Endothelial cell of umbilical vein (primary cell): Measurements from ENCODE around the gene AKR7A2. TPM values are rescaled to one million over a fixed set of nuclear protein-coding genes. Genes with fewer than 3 reads are reported as not detected.

Source experiments
- BruUV-seq: library from RNA; stranded (reverse); fragments of 400-500 nt; replicated peaks from 2 replicates; lab custom pipeline; 2021; lab: Mats Ljungman, UMichigan
- CTCF ChIA-PET: fragments of 300-600, 350-600 bp; sonication (Branson Sonifier 250); formaldehyde crosslinking; loops from one replicate; lab custom pipeline; 2021; ENCODE audit warnings: antibody characterized with exemption, inconsistent platforms; lab: Charles Lee
- POLR2A ChIA-PET: fragments of 300-600, 350-600 bp; sonication (Branson Sonifier 250); formaldehyde crosslinking; loops from one replicate; lab custom pipeline; 2021; ENCODE audit warnings: antibody characterized with exemption, inconsistent platforms; lab: Charles Lee
- DNase-seq: peaks from one replicate; pipeline ENCODE4 v3.0.0-alpha.2; 2011; ENCODE audit warnings: low read depth, low spot score
- FAIRE-seq: peaks from 2 replicates; lab custom pipeline; 2011; peaks lifted over from hg19 to GRCh38; lab: Jason Lieb, UNC
- H2AFZ ChIP-seq: 2 replicates; pipeline ENCODE4 v1.6.0; 2012; ENCODE audit warnings: low read depth, low read length, control low read depth, inconsistent platforms
- H3K27ac ChIP-seq: 2 replicates; pipeline ENCODE4 v1.5.1; 2011; ENCODE audit warnings: low read depth, mild to moderate bottlenecking, control low read depth, low read length, moderate library complexity; ENCODE audit not compliant: insufficient read depth
- H3K27me3 ChIP-seq, 2 experiments: 2 replicates each; pipeline versions ENCODE4 v1.6.0 to v1.6.1; 2011; ENCODE audit warnings: low read length in 2 of 2, mixed read lengths in 1 of 2; ENCODE audit not compliant: control insufficient read depth in 2 of 2, insufficient read depth in 2 of 2
- H3K36me3 ChIP-seq, 2 experiments: 2 replicates in 1 of 2; 3 replicates in 1 of 2; pipeline ENCODE4 v1.5.1; 2011; ENCODE audit warnings: low read length in 2 of 2, mild to moderate bottlenecking in 1 of 2, moderate library complexity in 1 of 2; ENCODE audit not compliant: control insufficient read depth in 2 of 2, insufficient read depth in 2 of 2; ENCODE audit errors: extremely low read depth in 1 of 2
- H3K4me1 ChIP-seq: 3 replicates; pipeline ENCODE4 v1.5.1; 2011; ENCODE audit warnings: mild to moderate bottlenecking, low read length; ENCODE audit not compliant: control insufficient read depth, insufficient read depth; ENCODE audit errors: extremely low read depth
- H3K4me2 ChIP-seq: 2 replicates; pipeline ENCODE4 v1.6.1; 2011; ENCODE audit warnings: low read length, control low read depth, mixed read lengths; ENCODE audit not compliant: insufficient read depth
- H3K4me3 ChIP-seq, 3 experiments: fragments of 200-600 bp in 1 of 3; sonication (generic), shearing (Covaris generic) in 1 of 3; replicated peaks in 1 of 3; 2 replicates each; pipeline ENCODE4 v1.5.1; 2011 to 2016; ENCODE audit warnings: control low read depth in 3 of 3, low read length in 3 of 3, mild to moderate bottlenecking in 2 of 3, inconsistent platforms in 1 of 3, low read depth in 1 of 3, moderate library complexity in 1 of 3; ENCODE audit not compliant: insufficient read depth in 1 of 3
- H3K79me2 ChIP-seq: 2 replicates; pipeline ENCODE4 v1.6.0; 2012; ENCODE audit warnings: low read length, inconsistent platforms; ENCODE audit not compliant: control insufficient read depth, insufficient read depth
- H3K9ac ChIP-seq: replicated peaks from 2 replicates; pipeline ENCODE3; 2011; ENCODE audit warnings: low read length, control low read depth; ENCODE audit not compliant: insufficient read depth; ENCODE audit errors: extremely low read depth
- H3K9me1 ChIP-seq: replicated peaks from 3 replicates; pipeline ENCODE4 v1.6.0; 2011; ENCODE audit warnings: mild to moderate bottlenecking, low read length; ENCODE audit not compliant: control insufficient read depth, insufficient read depth; ENCODE audit errors: extremely low read depth
- H3K9me3 ChIP-seq: replicated peaks from 2 replicates; pipeline ENCODE4 v1.5.1; 2012; ENCODE audit warnings: low read length, inconsistent platforms; ENCODE audit not compliant: control insufficient read depth, insufficient read depth
- H4K20me1 ChIP-seq: replicated peaks from 2 replicates; pipeline ENCODE3; 2011; ENCODE audit warnings: mild to moderate bottlenecking, low read length; ENCODE audit not compliant: control insufficient read depth, insufficient read depth; ENCODE audit errors: extremely low read depth
- EZH2 ChIP-seq: IDR thresholded peaks from 2 replicates; pipeline ENCODE4 v1.6.1; 2012; ENCODE audit warnings: borderline replicate concordance, low read depth, mild to moderate bottlenecking, moderate library complexity, low read length, inconsistent platforms; ENCODE audit not compliant: severe bottlenecking
- FOS ChIP-seq: IDR thresholded peaks from 2 replicates; pipeline ENCODE4 v1.6.1; 2011; ENCODE audit warnings: mild to moderate bottlenecking, low read length, moderate library complexity, borderline replicate concordance; ENCODE audit not compliant: insufficient read depth
- GATA2 ChIP-seq: IDR thresholded peaks from 2 replicates; pipeline ENCODE4 v1.7.0; 2011; ENCODE audit warnings: low read depth, mild to moderate bottlenecking, moderate library complexity, mixed read lengths, low read length; ENCODE audit not compliant: insufficient read length, insufficient read depth
- JUN ChIP-seq: IDR thresholded peaks from 2 replicates; pipeline ENCODE4 v1.6.1; 2011; ENCODE audit warnings: borderline replicate concordance, low read depth; ENCODE audit not compliant: insufficient read length, insufficient read depth
- MYC ChIP-seq: IDR thresholded peaks from one replicate; pipeline ENCODE4 v1.6.1; 2011; ENCODE audit warnings: mild to moderate bottlenecking, low read depth, low read length
- POLR2A ChIP-seq: IDR thresholded peaks from 2 replicates; pipeline ENCODE4 v1.6.1; 2012; ENCODE audit warnings: low read depth, mild to moderate bottlenecking, control low read depth, low read length
- POLR2AphosphoS5 ChIP-seq: IDR thresholded peaks from 2 replicates; pipeline ENCODE4 v1.6.1; 2012; ENCODE audit warnings: low read depth, mild to moderate bottlenecking, control low read depth, low read length, moderate library complexity; ENCODE audit not compliant: insufficient read depth
- dilution Hi-C: fragments of 300-500 bp; cut with MboI; formaldehyde crosslinking; loops from one replicate; pipeline ENCODE4 v1.15.0; 2019; ENCODE audit warnings: low sequenced_read_pairs; ENCODE audit not compliant: extremely low pct_ligation_motif_present
- intact Hi-C: fragments of 100-400 bp; cut with micrococcal nuclease; formaldehyde crosslinking; loops from one replicate; pipeline ENCODE4 v1.10.0; 2022
- polyA plus RNA-seq, 4 experiments: library from polyadenylated mRNA; depleted of rRNA in 3 of 4; stranded (reverse) in 3 of 4; unstranded in 1 of 4; fragments of >200 nt; gene quantifications; 2 replicates each; pipeline versions ENCODE4 v1.2.1 to v1.2.3, GENCODE V29; 2011 to 2012; ENCODE audit warnings: missing spikeins in 1 of 4
- total RNA-seq: library from RNA; stranded (reverse); gene quantifications from 2 replicates; pipeline ENCODE4 v1.2.3, GENCODE V29; 2021
- TF ChIP-seq, protein P1 (sequence below), 2 donors: IDR thresholded peaks; 1 replicate in 1 of 2; 2 replicates in 1 of 2; pipeline ENCODE4 v1.5.1; 2011; ENCODE audit warnings: low read length in 2 of 2, mild to moderate bottlenecking in 2 of 2, moderate library complexity in 2 of 2, control low read depth in 1 of 2, inconsistent platforms in 1 of 2, low read depth in 1 of 2; ENCODE audit not compliant: insufficient read depth in 1 of 2; ENCODE audit errors: extremely low read depth in 1 of 2
- TF ChIP-seq, protein P2 (sequence below): IDR thresholded peaks from 2 replicates; pipeline ENCODE4 v1.6.1; 2011; ENCODE audit not compliant: insufficient read depth, insufficient read length

The AKR7A2 gene
- total and polyA plus RNA-seq, 2 donors (not counting 3 experiments of a cell fraction or from before 2014, with no cell fraction given), result 48.0 to 70.7 TPM

DNA sequence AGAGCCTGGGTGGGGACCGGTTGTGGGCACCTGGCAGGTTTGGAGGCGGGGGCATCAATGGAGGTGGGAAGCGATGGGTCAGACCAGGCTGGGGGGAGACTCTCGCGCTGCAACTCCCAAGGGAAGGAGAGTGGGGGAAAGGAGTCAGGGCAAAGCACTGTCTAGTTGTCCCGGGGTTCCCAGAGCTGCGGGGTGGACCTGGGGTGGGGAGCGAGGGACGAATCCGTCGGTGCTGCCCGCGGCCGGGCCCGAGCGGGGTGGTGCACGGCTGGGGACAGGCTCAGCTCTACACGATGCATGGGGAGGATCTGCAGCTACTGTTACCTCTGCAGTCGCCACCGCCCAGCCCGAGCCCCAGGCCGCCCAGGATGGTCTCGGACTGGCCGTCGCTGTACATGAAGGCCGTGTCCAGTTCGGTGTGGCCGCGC, 427 bp downstream of the AKR7A2 start:
- Histone ChIP-seq H3K27ac (peak overlapping the region; percentile 58), H3K4me1 (peaks cover 21% of the 10 kb centered on the region), H3K9me1 (no peaks in the 10 kb centered on the region), H3K4me3 (peak overlapping the region; percentile 45 to 83 (median 69)), H3K79me2 (peaks cover 12% of the 10 kb centered on the region), H2AFZ (peak overlapping the region; percentile 73), H3K27me3 (no peaks in the 10 kb centered on the region), H3K9ac (peak overlapping the region; percentile 71), H3K4me2 (peak overlapping the region; percentile 65), H4K20me1 (no peaks in the 10 kb centered on the region), H3K9me3 (no peaks in the 10 kb centered on the region), H3K36me3 (peaks cover 0 to 8% of the 10 kb centered on the region in 2 experiments)
- FAIRE-seq (no peak), DNase-seq (no peak)
- BruUV-seq, result TSS peak; percentile 38
- intact Hi-C loops (loop anchor here (5.0 kb wide), 1 partner anchor 1176 kb away; the partner anchor contains the start of gene CAMK2N1), dilution Hi-C loops (no loop called here)
- POLR2A ChIA-PET, result no interaction called here
- no peak for TF ChIP-seq GATA2
- TF ChIP-seq, protein P1, sequence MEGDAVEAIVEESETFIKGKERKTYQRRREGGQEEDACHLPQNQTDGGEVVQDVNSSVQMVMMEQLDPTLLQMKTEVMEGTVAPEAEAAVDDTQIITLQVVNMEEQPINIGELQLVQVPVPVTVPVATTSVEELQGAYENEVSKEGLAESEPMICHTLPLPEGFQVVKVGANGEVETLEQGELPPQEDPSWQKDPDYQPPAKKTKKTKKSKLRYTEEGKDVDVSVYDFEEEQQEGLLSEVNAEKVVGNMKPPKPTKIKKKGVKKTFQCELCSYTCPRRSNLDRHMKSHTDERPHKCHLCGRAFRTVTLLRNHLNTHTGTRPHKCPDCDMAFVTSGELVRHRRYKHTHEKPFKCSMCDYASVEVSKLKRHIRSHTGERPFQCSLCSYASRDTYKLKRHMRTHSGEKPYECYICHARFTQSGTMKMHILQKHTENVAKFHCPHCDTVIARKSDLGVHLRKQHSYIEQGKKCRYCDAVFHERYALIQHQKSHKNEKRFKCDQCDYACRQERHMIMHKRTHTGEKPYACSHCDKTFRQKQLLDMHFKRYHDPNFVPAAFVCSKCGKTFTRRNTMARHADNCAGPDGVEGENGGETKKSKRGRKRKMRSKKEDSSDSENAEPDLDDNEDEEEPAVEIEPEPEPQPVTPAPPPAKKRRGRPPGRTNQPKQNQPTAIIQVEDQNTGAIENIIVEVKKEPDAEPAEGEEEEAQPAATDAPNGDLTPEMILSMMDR (IDR thresholded peaks at IDR 0.05; ENCODE audit: extremely low read depth in 1 of 2, insufficient read depth in 1 of 2, low read depth in 1 of 2, low read length in 2 of 2), result no peak
- no peak for TF ChIP-seq EZH2
- TF ChIP-seq POLR2AphosphoS5, result no peak
- TF ChIP-seq JUN, result no peak
- no peak for TF ChIP-seq MYC
- no peak for TF ChIP-seq FOS
- TF ChIP-seq, protein P2, sequence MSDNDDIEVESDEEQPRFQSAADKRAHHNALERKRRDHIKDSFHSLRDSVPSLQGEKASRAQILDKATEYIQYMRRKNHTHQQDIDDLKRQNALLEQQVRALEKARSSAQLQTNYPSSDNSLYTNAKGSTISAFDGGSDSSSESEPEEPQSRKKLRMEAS, result no peak
- TF ChIP-seq POLR2A, result no peak
- CTCF ChIA-PET, result interaction anchor here (1.0 to 1.9 kb wide), 3 partner anchors 60 to 349 kb away, joined by 3 to 7 read pairs (median 3); partner anchors contain the start of genes EMC1 and MRTO4
